GM10266 (cell line): ENCODE results near the gene BAZ2B.

ENCODE experiments used
- DNase-seq: peaks from one replicate; pipeline ENCODE4 v3.0.0; 2012; ENCODE audit errors: extremely low spot score
- CTCF ChIP-seq: IDR thresholded peaks from 2 replicates; pipeline ENCODE4 v1.5.1; 2012; ENCODE audit warnings: mild to moderate bottlenecking, low read depth; ENCODE audit not compliant: control insufficient read depth, insufficient read depth; ENCODE audit errors: missing control alignments

BAZ2B gene

GRCh38 chr2:159446201-159446600, 170.1 kb downstream of the BAZ2B start:
- no peak for DNase-seq
- TF ChIP-seq CTCF, result no peak

GRCh38 chr2:159445307-159445706, 171.0 kb downstream of the BAZ2B start:
- DNase-seq, result no peak

GRCh38 chr2:159444754-159445153, 171.6 kb downstream of the BAZ2B start:
- no peak for DNase-seq
- TF ChIP-seq CTCF, result no peak

More at GRCh38 chr2:159445307-159445706, 171.0 kb downstream of the BAZ2B start:
- no peak for TF ChIP-seq CTCF

- TF ChIP-seq CTCF, result no peak
- no peak for DNase-seq
Observed at GRCh38 chr2:159442159-159442852, 174.0 kb downstream of the BAZ2B start.

GRCh38 chr2:159441182-159441581, 175.2 kb downstream of the BAZ2B start:
- no peak for TF ChIP-seq CTCF
- no peak for DNase-seq

GRCh38 chr2:159439421-159439820, 176.9 kb downstream of the BAZ2B start:
- TF ChIP-seq CTCF, result no peak
- no peak for DNase-seq

GRCh38 chr2:159438720-159439353, 177.5 kb downstream of the BAZ2B start:
- no peak for TF ChIP-seq CTCF
- DNase-seq, result no peak
